Transverse colon (tissue), 4 donors: ENCODE data around the gene RPL19. TPM values are rescaled to one million over a fixed set of nuclear protein-coding genes. Genes with fewer than 3 reads are reported as not detected.
"Not testable (repeated sequence)": the region's sequence is repeated elsewhere in the genome, so short reads cannot be mapped to it uniquely, and the experiment has no call there.

ENCODE experiments used
- DNase-seq: peaks from one replicate; pipeline ENCODE4 v3.0.0-alpha.2; 2019
- H3K27ac ChIP-seq, 4 donors: fragments of 200-600 bp; sonication (generic); 2 replicates each; pipeline ENCODE4 v1.5.1; 2016 to 2018; ENCODE audit warnings: inconsistent platforms in 4 of 4
- H3K27me3 ChIP-seq: fragments of 200-600 bp; sonication (generic); 2 replicates; pipeline ENCODE4 v1.5.1; 2017; ENCODE audit warnings: inconsistent platforms
- H3K36me3 ChIP-seq, 4 donors: fragments of 200-600 bp; sonication (generic); 2 replicates each; pipeline ENCODE4 v1.5.1; 2017 to 2019; ENCODE audit warnings: inconsistent platforms in 4 of 4
- H3K4me1 ChIP-seq, 4 donors: fragments of 200-600 bp; sonication (generic); 2 replicates each; pipeline ENCODE4 v1.5.1; 2017 to 2020; ENCODE audit warnings: inconsistent platforms in 4 of 4
- H3K4me3 ChIP-seq, 4 donors: fragments of 200-600 bp; sonication (generic); 1 replicate in 1 of 4; 2 replicates in 3 of 4; pipeline versions ENCODE4 v1.5.1 to v1.6.1; 2017 to 2019; ENCODE audit warnings: inconsistent platforms in 4 of 4
- H3K9me3 ChIP-seq, 2 donors: fragments of 200-600 bp; sonication (generic); 2 replicates each; pipeline ENCODE4 v1.5.1; 2017 to 2019; ENCODE audit warnings: inconsistent platforms in 2 of 2
- EP300 ChIP-seq: sonication (generic); formaldehyde crosslinking; IDR thresholded peaks from one replicate; pipeline ENCODE4 v1.6.1; 2017; ENCODE audit warnings: antibody characterized with exemption, low read depth
- POLR2A ChIP-seq: fragments of 450-650 bp; IDR thresholded peaks from one replicate; pipeline ENCODE4 v1.6.1; 2016; ENCODE audit warnings: antibody characterized with exemption, mild to moderate bottlenecking, moderate library complexity
- POLR2AphosphoS5 ChIP-seq, 3 donors: sonication (generic); formaldehyde crosslinking; IDR thresholded peaks; one replicate each; pipeline ENCODE4 v1.6.1; 2016; ENCODE audit warnings: antibody characterized with exemption in 3 of 3
- WGBS, 2 donors: methylation state at CpG; one replicate each; pipeline ENCODE4 v1.1.5; 2018; ENCODE audit warnings: low coverage in 1 of 2; 5-methylcytosine and 5-hydroxymethylcytosine counted together
- in situ Hi-C, 4 donors: fragments of 200-750 bp; cut with MboI; loops; one replicate each; pipeline versions ENCODE4 v1.15.0 to v1.15.1; 2017; ENCODE audit warnings: low sequenced_read_pairs in 3 of 4, low pct_ligation_motif_present in 1 of 4, low pct_unique_long_range_greater_than_20kb in 1 of 4
- intact Hi-C: fragments of 100-400 bp; cut with DNase I; formaldehyde crosslinking; loops from one replicate; pipeline ENCODE4 v1.15.1; 2023; ENCODE audit warnings: low total_unique reads
- total RNA-seq, 4 donors: library from RNA; depleted of rRNA; stranded (reverse); fragments of >200 nt; gene quantifications; one replicate each; pipeline ENCODE4 v1.1.0, GENCODE V29; 2016
- TF ChIP-seq, protein P1 (sequence below), 5 experiments: fragments of 200-600 bp in 3 of 5; fragments of 450-650 bp in 2 of 5; sonication (generic) in 3 of 5; IDR thresholded peaks; 1 replicate in 2 of 5; 2 replicates in 3 of 5; pipeline ENCODE4 v1.5.1; 2016 to 2017; ENCODE audit warnings: antibody characterized with exemption in 5 of 5, inconsistent platforms in 3 of 5, mild to moderate bottlenecking in 2 of 5, moderate library complexity in 1 of 5

The RPL19 gene
- total RNA-seq, 4 donors from 2014 or later, result 1,146 to 2,715 (median 2,002) TPM

GRCh38 chr17:39244016-39244599 is 44.0 kb downstream of the RPL19 start:
- H3K9me3 ChIP-seq, result no peaks in the 10 kb centered on the region
- no peak for DNase-seq
- H3K4me3 ChIP-seq, result no peak overlapping the region
- peaks cover 9% of the 10 kb centered on the region for H3K27me3 ChIP-seq
- peaks cover 0 to 5% (median 0%) of the 10 kb centered on the region in 4 donors for H3K4me1 ChIP-seq
- TF ChIP-seq, protein P1, sequence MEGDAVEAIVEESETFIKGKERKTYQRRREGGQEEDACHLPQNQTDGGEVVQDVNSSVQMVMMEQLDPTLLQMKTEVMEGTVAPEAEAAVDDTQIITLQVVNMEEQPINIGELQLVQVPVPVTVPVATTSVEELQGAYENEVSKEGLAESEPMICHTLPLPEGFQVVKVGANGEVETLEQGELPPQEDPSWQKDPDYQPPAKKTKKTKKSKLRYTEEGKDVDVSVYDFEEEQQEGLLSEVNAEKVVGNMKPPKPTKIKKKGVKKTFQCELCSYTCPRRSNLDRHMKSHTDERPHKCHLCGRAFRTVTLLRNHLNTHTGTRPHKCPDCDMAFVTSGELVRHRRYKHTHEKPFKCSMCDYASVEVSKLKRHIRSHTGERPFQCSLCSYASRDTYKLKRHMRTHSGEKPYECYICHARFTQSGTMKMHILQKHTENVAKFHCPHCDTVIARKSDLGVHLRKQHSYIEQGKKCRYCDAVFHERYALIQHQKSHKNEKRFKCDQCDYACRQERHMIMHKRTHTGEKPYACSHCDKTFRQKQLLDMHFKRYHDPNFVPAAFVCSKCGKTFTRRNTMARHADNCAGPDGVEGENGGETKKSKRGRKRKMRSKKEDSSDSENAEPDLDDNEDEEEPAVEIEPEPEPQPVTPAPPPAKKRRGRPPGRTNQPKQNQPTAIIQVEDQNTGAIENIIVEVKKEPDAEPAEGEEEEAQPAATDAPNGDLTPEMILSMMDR (IDR thresholded peaks at IDR 0.05), result no peak
- TF ChIP-seq EP300 (no peak), POLR2A (no peak), POLR2AphosphoS5 (IDR thresholded peaks at IDR 0.05) (no peak)
- no peaks in the 10 kb centered on the region for H3K36me3 ChIP-seq
- H3K27ac ChIP-seq, result no peak overlapping the region
- in situ Hi-C loops (no loop called here), intact Hi-C loops (loop anchor here (5.0 kb wide), 1 partner anchor 37 kb away; no protein-coding TSS in a partner anchor)
- 40 to 43% methylated on average over 2 to 11 of the region's 11 CpGs for WGBS, 2 donors

GRCh38 chr17:39244600-39245570 is 44.8 kb downstream of the RPL19 start:
- H3K27ac ChIP-seq, result no peak overlapping the region
- in situ Hi-C loops (no loop called here), intact Hi-C loops (loop anchor here (5.0 kb wide), 1 partner anchor 38 kb away; no protein-coding TSS in a partner anchor)
- no peaks in the 10 kb centered on the region for H3K36me3 ChIP-seq
- no peaks in the 10 kb centered on the region for H3K9me3 ChIP-seq
- H3K4me1 ChIP-seq, result peaks cover 0 to 4% (median 0%) of the 10 kb centered on the region in 4 donors
- WGBS, 2 donors, result 44% methylated on average over 6 of the region's 6 CpGs; no CpG with 5 or more reads in 1 of the 2 donors
- H3K4me3 ChIP-seq, result no peak overlapping the region
- TF ChIP-seq EP300, result no peak
- TF ChIP-seq, protein P1 (IDR thresholded peaks at IDR 0.05), result peak; percentile 91 to 97 (median 94)
- peak; percentile 90 for DNase-seq
- peaks cover 6% of the 10 kb centered on the region for H3K27me3 ChIP-seq

DNA sequence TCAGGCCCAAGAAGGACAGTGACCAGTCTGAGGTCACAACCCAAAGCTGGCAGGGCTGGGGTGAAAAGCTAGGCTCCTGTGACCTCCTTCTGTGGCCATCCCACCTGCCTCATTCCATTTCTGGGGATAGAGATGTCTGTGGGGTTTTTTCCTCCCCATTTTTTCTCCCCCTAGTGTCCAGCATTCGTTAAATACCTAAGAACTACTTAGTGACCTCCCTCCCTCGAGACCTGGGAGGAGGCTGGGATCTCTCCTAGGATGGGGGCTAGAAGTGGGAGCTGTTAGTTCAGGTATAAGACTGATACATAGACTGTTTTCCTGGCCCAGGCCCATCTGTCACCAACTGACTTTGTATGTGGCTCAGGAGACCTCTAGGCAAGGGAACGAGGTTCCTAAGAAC is 46.2 kb downstream of the RPL19 start:
- no peak for DNase-seq
- Histone ChIP-seq H3K4me1 (peaks cover 0 to 4% (median 0%) of the 10 kb centered on the region in 4 donors), H3K27me3 (peaks cover 6% of the 10 kb centered on the region), H3K4me3 (no peak overlapping the region), H3K27ac (no peak overlapping the region), H3K36me3 (no peaks in the 10 kb centered on the region), H3K9me3 (no peaks in the 10 kb centered on the region)
- WGBS, 2 donors, result 48 to 60% methylated on average over 1 to 3 of the region's 3 CpGs
- in situ Hi-C loops, result no loop called here
- intact Hi-C loops, result no loop called here
- TF ChIP-seq, protein P1 (IDR thresholded peaks at IDR 0.05), result no peak
- TF ChIP-seq POLR2AphosphoS5 (IDR thresholded peaks at IDR 0.05) (no peak), EP300 (no peak), POLR2A (no peak)

GRCh38 chr17:39250076-39250475 is 50.0 kb downstream of the RPL19 start:
- not testable (repeated sequence) for H3K4me3 ChIP-seq

More at GRCh38 chr17:39250076-39250475, 50.0 kb downstream of the RPL19 start:
- H3K36me3 ChIP-seq, intact Hi-C loops, H3K27ac ChIP-seq, DNase-seq, in situ Hi-C loops, H3K9me3 ChIP-seq, H3K4me1 ChIP-seq, H3K27me3 ChIP-seq: not testable (repeated sequence)
- 93% methylated on average over 12 of the region's 12 CpGs; no CpG with 5 or more reads in 1 of the 2 donors for WGBS, 2 donors
